ENCODE results near the gene CR1L.

DNA sequence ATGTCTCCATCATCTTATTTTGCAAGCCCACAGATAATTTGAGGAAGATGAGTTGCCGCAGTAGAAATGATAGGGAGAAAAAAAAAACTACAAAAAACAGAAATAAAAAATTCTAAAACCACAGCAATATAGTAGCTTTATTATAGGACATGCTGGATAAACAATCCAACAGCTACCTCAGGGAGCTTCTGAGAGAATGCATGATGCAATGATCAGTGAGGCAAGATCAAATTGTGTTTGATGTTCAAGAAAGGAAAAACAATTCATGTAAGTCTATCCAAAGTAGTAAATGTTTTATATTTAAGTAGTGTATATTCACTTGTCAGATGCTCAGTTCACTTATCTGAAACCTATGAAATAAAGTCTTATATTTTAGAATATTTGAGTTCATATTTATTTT is 6.7 kb downstream of the CR1L start:
- TF ChIP-seq ELF1 (tag; IDR thresholded peaks at IDR 0.05) = no peak
- TF ChIP-seq BHLHE40 (IDR thresholded peaks at IDR 0.05; ENCODE audit: low read length) = no peak
- TF ChIP-seq SMC3 (conservative IDR thresholded peaks at IDR 0.05; ENCODE audit: insufficient read depth, low read depth, low read length) = no peak
- TF ChIP-seq GATA2 (CRISPR knock-in tag; IDR thresholded peaks at IDR 0.05) = no peak
- TF ChIP-seq TAF1 (IDR thresholded peaks at IDR 0.05; ENCODE audit: control insufficient read depth, extremely low read depth, insufficient read depth, low read length, severe bottlenecking) = no peak
- no peak for TF ChIP-seq ZNF778 (CRISPR knock-in tag; IDR thresholded peaks at IDR 0.05)

Measured in K562 (cell line).